Measurements from ENCODE around the gene OR10T2.

DNA sequence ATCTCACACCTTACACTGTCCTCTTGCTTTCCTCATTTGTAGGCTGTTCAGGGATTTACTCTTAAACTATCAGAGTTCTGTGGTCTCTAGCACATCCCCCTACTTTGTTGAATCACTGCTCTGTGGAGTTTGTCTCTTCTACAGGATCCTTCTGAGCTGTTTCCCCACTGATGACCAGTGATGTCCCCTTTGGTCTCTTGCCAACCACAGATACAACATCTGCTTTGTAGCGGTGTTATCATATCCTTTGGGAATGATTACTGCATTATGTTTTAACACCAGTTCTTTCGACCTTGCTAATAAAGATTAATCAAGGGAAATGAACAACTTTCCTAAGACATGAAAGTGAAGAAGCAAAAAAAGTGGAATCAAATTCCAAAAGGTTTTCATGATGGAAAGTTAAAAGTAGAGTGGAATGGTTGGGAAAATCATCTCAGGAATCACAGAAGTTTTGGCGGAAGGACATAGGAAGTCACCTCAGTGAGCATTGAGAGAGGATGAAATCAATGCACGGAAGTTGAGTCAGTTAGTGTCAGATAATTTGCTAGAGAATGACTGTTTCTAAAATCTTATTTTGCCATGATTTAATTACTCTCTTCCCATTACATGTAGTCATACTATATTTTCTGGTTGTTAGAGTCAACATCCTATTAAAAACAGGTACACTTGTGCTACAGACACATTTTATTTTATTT lies 15.5 kb upstream of the OR10T2 start:
- TF ChIP-seq, protein P1, sequence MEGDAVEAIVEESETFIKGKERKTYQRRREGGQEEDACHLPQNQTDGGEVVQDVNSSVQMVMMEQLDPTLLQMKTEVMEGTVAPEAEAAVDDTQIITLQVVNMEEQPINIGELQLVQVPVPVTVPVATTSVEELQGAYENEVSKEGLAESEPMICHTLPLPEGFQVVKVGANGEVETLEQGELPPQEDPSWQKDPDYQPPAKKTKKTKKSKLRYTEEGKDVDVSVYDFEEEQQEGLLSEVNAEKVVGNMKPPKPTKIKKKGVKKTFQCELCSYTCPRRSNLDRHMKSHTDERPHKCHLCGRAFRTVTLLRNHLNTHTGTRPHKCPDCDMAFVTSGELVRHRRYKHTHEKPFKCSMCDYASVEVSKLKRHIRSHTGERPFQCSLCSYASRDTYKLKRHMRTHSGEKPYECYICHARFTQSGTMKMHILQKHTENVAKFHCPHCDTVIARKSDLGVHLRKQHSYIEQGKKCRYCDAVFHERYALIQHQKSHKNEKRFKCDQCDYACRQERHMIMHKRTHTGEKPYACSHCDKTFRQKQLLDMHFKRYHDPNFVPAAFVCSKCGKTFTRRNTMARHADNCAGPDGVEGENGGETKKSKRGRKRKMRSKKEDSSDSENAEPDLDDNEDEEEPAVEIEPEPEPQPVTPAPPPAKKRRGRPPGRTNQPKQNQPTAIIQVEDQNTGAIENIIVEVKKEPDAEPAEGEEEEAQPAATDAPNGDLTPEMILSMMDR (IDR thresholded peaks at IDR 0.05; ENCODE audit: insufficient read depth, low read length), result no peak
- TF ChIP-seq SPI1 (IDR thresholded peaks at IDR 0.05; ENCODE audit: borderline replicate concordance, low read depth) (no peak), REST (IDR thresholded peaks at IDR 0.05; ENCODE audit: insufficient replicate concordance, low read depth) (no peak), POLR2AphosphoS5 (IDR thresholded peaks at IDR 0.05; ENCODE audit: low read depth) (no peak), GABPA (IDR thresholded peaks at IDR 0.05; ENCODE audit: low read depth) (no peak)

All from HL-60 (cell line).